ENCODE results near the gene SLCO2A1.

The SLCO2A1 gene

GRCh38 chr3:133880886-133881455 lies 148.8 kb downstream of the SLCO2A1 start:
- no peak for DNase-seq

DNA sequence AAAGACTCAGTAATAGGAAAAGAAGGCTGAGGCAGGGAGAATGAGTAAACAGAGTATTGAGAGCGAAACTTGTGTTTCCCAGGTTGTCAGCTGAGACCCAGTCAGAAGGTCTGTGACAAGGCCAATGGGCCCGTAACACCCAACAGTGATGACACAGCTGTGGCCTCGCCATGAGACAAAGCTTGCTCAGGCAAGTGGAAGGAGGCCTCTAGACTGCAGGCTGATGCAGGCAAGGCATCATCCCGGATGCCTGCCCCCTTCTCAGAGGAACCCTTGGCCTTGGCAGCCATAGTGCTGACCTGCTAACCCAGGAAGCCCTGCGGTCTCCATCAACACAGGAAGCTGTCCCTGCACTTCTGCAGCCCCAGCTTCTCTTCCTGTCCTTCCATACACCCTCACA lies 149.4 kb downstream of the SLCO2A1 start:
- DNase-seq = no peak

DNA sequence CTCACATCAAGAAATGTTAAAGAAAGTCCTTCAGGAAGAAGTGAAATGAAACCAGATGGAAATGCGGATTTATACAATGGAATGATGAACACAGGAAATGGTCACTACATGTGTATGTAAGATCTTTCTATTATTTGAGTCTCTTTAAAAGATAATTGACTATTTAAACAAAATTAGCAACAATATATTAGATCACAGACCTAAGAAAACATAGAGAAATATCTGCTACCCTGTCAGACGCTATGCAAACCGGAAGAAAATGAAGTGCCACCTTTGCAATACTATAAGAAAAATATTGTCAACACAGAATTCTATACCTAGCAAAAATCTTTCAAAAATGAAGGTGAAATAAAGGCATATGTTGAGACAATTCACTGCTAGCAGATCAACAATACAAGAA lies 151.2 kb downstream of the SLCO2A1 start:
- DNase-seq = no peak

Measured in T1000 (cell line).